ENCODE data around the gene RHAG.

Gene RHAG

DNA sequence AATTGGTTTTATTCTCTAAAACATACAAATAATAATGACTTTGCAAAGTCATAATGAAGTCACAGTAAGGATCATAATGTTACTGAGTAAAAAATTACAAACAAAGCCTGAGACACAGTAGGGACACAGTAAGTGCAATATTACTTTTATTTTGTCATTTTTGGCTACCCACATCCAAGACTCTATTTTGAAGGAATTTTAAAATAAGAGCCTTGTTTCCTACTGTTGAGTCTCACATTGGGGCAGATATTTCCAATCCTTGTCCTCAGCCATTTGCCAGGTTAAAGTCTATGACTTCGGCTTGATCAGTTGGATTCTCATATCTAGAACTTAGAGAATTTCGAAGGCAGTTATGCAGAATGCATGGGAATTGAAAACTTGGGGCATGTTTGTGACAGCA is 10.8 kb upstream of the RHAG start:
- no peaks in the 10 kb centered on the region for H3K9me3 ChIP-seq (ENCODE audit: insufficient read depth, low read length)
- no peaks in the 10 kb centered on the region for H3K4me1 ChIP-seq (ENCODE audit: insufficient read depth, insufficient read length)
- no peak overlapping the region for H3K9ac ChIP-seq (ENCODE audit: insufficient read length, low read depth)
- TF ChIP-seq SUZ12 (IDR thresholded peaks at IDR 0.05; ENCODE audit: extremely low read depth, insufficient read depth, insufficient read length) (no peak), ZNF274 (IDR thresholded peaks at IDR 0.05; ENCODE audit: low read depth, low read length) (no peak), YY1 (IDR thresholded peaks at IDR 0.05; ENCODE audit: insufficient read depth, insufficient read length) (no peak)
- no peak for DNase-seq (ENCODE audit: low read depth, low spot score)
- H3K36me3 ChIP-seq (ENCODE audit: insufficient read depth, insufficient read length, low read length) = no peaks in the 10 kb centered on the region
- H3K4me3 ChIP-seq (ENCODE audit: insufficient read length, low read depth) = no peak overlapping the region
- H3K27me3 ChIP-seq (ENCODE audit: insufficient read depth, insufficient read length) = no peaks in the 10 kb centered on the region

- H3K9ac ChIP-seq (ENCODE audit: insufficient read length, low read depth) = no peak overlapping the region
- no peak for TF ChIP-seq ZNF274 (IDR thresholded peaks at IDR 0.05; ENCODE audit: low read depth, low read length)
- no peak for TF ChIP-seq YY1 (IDR thresholded peaks at IDR 0.05; ENCODE audit: insufficient read depth, insufficient read length)
- TF ChIP-seq SUZ12 (IDR thresholded peaks at IDR 0.05; ENCODE audit: extremely low read depth, insufficient read depth, insufficient read length) = no peak
Measured at GRCh38 chr6:49646942-49647341, 10.3 kb upstream of the RHAG start.

GRCh38 chr6:49646130-49646824 is 9.6 kb upstream of the RHAG start:
- DNase-seq (ENCODE audit: low read depth, low spot score) = no peak
- TF ChIP-seq ZNF274 (IDR thresholded peaks at IDR 0.05; ENCODE audit: low read depth, low read length) = no peak
- no peaks in the 10 kb centered on the region for H3K27me3 ChIP-seq (ENCODE audit: insufficient read depth, insufficient read length)
- H3K36me3 ChIP-seq (ENCODE audit: insufficient read depth, insufficient read length, low read length) = no peaks in the 10 kb centered on the region
- no peaks in the 10 kb centered on the region for H3K4me1 ChIP-seq (ENCODE audit: insufficient read depth, insufficient read length)
- H3K9me3 ChIP-seq (ENCODE audit: insufficient read depth, low read length) = no peaks in the 10 kb centered on the region
- no peak overlapping the region for H3K4me3 ChIP-seq (ENCODE audit: insufficient read length, low read depth)
- H3K9ac ChIP-seq (ENCODE audit: insufficient read length, low read depth) = no peak overlapping the region

More at GRCh38 chr6:49646942-49647341, 10.3 kb upstream of the RHAG start:
- Histone ChIP-seq H3K4me3 (ENCODE audit: insufficient read length, low read depth) (no peak overlapping the region), H3K27me3 (ENCODE audit: insufficient read depth, insufficient read length) (no peaks in the 10 kb centered on the region), H3K9me3 (ENCODE audit: insufficient read depth, low read length) (no peaks in the 10 kb centered on the region), H3K4me1 (ENCODE audit: insufficient read depth, insufficient read length) (no peaks in the 10 kb centered on the region), H3K36me3 (ENCODE audit: insufficient read depth, insufficient read length, low read length) (no peaks in the 10 kb centered on the region)
- DNase-seq (ENCODE audit: low read depth, low spot score) = no peak

- no peaks in the 10 kb centered on the region for H3K9me3 ChIP-seq (ENCODE audit: insufficient read depth, low read length)
- H3K4me1 ChIP-seq (ENCODE audit: insufficient read depth, insufficient read length) = no peaks in the 10 kb centered on the region
- TF ChIP-seq SUZ12 (IDR thresholded peaks at IDR 0.05; ENCODE audit: extremely low read depth, insufficient read depth, insufficient read length) = no peak
- TF ChIP-seq YY1 (IDR thresholded peaks at IDR 0.05; ENCODE audit: insufficient read depth, insufficient read length) = no peak
- no peak for TF ChIP-seq ZNF274 (IDR thresholded peaks at IDR 0.05; ENCODE audit: low read depth, low read length)
- no peaks in the 10 kb centered on the region for H3K36me3 ChIP-seq (ENCODE audit: insufficient read depth, insufficient read length, low read length)
- H3K27me3 ChIP-seq (ENCODE audit: insufficient read depth, insufficient read length) = no peaks in the 10 kb centered on the region
- H3K4me3 ChIP-seq (ENCODE audit: insufficient read length, low read depth) = no peak overlapping the region
- DNase-seq (ENCODE audit: low read depth, low spot score) = no peak
- H3K9ac ChIP-seq (ENCODE audit: insufficient read length, low read depth) = no peak overlapping the region
Measured at GRCh38 chr6:49645139-49645538, 8.5 kb upstream of the RHAG start.

DNA sequence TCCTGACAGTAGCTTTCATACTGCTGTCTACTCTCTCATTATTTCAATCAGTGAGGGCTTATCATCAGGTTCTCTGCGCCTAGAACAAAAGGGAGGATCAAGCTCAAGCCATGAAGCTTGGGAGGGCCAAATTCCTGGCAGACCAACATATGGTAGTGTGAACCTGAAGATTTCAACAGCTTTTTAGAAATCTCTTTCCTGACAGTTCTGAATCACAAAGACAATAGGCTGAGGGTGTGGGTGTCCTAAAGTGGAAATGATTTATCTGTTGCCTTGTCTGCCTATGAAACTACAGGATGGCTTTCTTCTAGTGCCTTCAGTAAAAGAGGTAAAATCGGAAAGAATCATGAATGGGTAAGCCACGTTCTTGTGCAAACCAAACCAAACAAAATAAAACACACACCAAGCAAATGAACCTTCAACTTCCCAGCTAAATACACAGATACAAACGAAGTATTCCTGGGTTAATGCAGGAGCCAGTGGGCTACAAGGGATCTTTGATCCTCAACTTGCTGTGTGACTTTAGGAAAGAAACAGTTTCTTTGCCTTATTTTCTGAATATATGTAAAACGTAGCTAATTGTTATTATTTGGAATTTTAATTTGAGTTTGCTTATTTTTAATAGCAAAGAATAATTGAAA is 2.7 kb upstream of the RHAG start:
- H3K9ac ChIP-seq (ENCODE audit: insufficient read length, low read depth) = no peak overlapping the region
- H3K4me3 ChIP-seq (ENCODE audit: insufficient read length, low read depth) = no peak overlapping the region
- no peaks in the 10 kb centered on the region for H3K36me3 ChIP-seq (ENCODE audit: insufficient read depth, insufficient read length, low read length)
- DNase-seq (ENCODE audit: low read depth, low spot score) = no peak
- no peaks in the 10 kb centered on the region for H3K4me1 ChIP-seq (ENCODE audit: insufficient read depth, insufficient read length)
- no peaks in the 10 kb centered on the region for H3K27me3 ChIP-seq (ENCODE audit: insufficient read depth, insufficient read length)
- no peak for TF ChIP-seq SUZ12 (IDR thresholded peaks at IDR 0.05; ENCODE audit: extremely low read depth, insufficient read depth, insufficient read length)
- TF ChIP-seq YY1 (IDR thresholded peaks at IDR 0.05; ENCODE audit: insufficient read depth, insufficient read length) = no peak
- no peak for TF ChIP-seq ZNF274 (IDR thresholded peaks at IDR 0.05; ENCODE audit: low read depth, low read length)
- no peaks in the 10 kb centered on the region for H3K9me3 ChIP-seq (ENCODE audit: insufficient read depth, low read length)

- H3K36me3 ChIP-seq (ENCODE audit: insufficient read depth, insufficient read length, low read length) = no peaks in the 10 kb centered on the region
- no peaks in the 10 kb centered on the region for H3K4me1 ChIP-seq (ENCODE audit: insufficient read depth, insufficient read length)
- no peak overlapping the region for H3K9ac ChIP-seq (ENCODE audit: insufficient read length, low read depth)
- H3K27me3 ChIP-seq (ENCODE audit: insufficient read depth, insufficient read length) = no peaks in the 10 kb centered on the region
- no peak overlapping the region for H3K4me3 ChIP-seq (ENCODE audit: insufficient read length, low read depth)
- DNase-seq (ENCODE audit: low read depth, low spot score) = no peak
- TF ChIP-seq YY1 (IDR thresholded peaks at IDR 0.05; ENCODE audit: insufficient read depth, insufficient read length) = no peak
- TF ChIP-seq SUZ12 (IDR thresholded peaks at IDR 0.05; ENCODE audit: extremely low read depth, insufficient read depth, insufficient read length) = no peak
- no peak for TF ChIP-seq ZNF274 (IDR thresholded peaks at IDR 0.05; ENCODE audit: low read depth, low read length)
- H3K9me3 ChIP-seq (ENCODE audit: insufficient read depth, low read length) = no peaks in the 10 kb centered on the region
Measured at GRCh38 chr6:49637350-49637731, 702 bp upstream of the RHAG start.

- Histone ChIP-seq H3K9ac (ENCODE audit: insufficient read length, low read depth) (no peak overlapping the region), H3K4me3 (ENCODE audit: insufficient read length, low read depth) (no peak overlapping the region), H3K36me3 (ENCODE audit: insufficient read depth, insufficient read length, low read length) (no peaks in the 10 kb centered on the region), H3K9me3 (ENCODE audit: insufficient read depth, low read length) (no peaks in the 10 kb centered on the region), H3K27me3 (ENCODE audit: insufficient read depth, insufficient read length) (no peaks in the 10 kb centered on the region), H3K4me1 (ENCODE audit: insufficient read depth, insufficient read length) (no peaks in the 10 kb centered on the region)
- no peak for DNase-seq (ENCODE audit: low read depth, low spot score)
- TF ChIP-seq SUZ12 (IDR thresholded peaks at IDR 0.05; ENCODE audit: extremely low read depth, insufficient read depth, insufficient read length) (no peak), YY1 (IDR thresholded peaks at IDR 0.05; ENCODE audit: insufficient read depth, insufficient read length) (no peak), ZNF274 (IDR thresholded peaks at IDR 0.05; ENCODE audit: low read depth, low read length) (no peak)
Measured at GRCh38 chr6:49635978-49636712, 494 bp downstream of the RHAG start.
